Cortex of kidney (tissue), 1 donor: ENCODE data around the gene TMEM86A.
"Not testable (repeated sequence)": the region's sequence is repeated elsewhere in the genome, so short reads cannot be mapped to it uniquely, and the experiment has no call there.

Experiments
- DNase-seq: peaks from one replicate; lab custom pipeline; 2025; lab: John Stamatoyannopoulos, UW

The TMEM86A gene, protein sequence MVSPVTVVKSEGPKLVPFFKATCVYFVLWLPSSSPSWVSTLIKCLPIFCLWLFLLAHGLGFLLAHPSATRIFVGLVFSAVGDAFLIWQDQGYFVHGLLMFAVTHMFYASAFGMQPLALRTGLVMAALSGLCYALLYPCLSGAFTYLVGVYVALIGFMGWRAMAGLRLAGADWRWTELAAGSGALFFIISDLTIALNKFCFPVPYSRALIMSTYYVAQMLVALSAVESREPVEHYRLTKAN

DNA sequence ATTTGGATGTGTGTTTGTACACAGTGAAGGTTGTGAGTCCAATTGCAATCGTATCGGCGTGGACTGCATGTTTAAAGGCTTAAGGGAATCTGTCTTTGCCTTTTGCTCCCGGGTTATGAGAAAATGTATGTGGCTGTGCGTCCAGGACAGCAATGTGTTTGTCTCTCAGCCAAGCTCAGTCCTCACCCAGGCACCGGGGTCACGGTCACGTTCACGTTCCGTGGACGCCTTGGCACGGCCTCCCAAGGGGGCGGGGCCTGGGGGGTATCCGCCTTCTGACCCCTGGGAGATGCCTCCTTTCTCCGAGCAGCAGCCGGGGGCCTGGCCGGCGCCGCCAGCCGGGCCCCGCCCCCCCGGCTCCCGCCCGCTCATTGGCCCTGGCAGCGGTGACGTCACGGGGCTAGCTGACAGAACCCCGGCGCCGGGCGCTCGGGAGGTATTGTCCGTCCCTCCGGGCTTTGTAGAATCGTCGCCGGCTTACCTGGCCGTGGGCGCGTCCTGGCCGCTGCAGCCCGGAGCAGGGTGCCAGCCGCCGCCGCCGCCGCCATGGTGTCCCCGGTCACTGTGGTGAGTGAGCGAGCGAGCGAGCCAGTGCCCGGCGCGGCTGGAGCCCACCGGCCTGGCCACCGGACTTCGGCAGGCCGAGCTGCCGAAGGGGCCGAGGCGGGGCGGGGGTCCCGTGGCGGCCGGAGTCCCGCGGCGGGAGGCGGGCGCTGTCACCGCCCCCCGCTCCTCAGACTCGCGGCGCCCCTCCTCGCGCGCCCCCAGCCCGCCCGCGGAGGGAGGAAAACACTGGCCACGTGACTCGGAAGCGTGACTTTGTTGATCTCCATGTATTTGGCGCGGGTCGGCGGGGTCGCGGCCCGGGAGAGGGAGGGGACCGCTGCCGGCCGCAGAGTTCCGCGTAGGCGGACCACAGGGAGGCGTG is at the start of gene TMEM86A:
Gene TMEM86A, plus strand, starts transcription at position 439 of the 928 bp plus-strand sequence. Its CDS starts 108 bp downstream, at position 547.
- DNase-seq = peak; percentile 33

- DNase-seq = no peak
Observed at GRCh38 chr11:18650353-18650752, 48.2 kb upstream of the TMEM86A start.

GRCh38 chr11:18650859-18651557 is 47.6 kb upstream of the TMEM86A start:
- no peak for DNase-seq

GRCh38 chr11:18657673-18658072 is 40.9 kb upstream of the TMEM86A start:
- DNase-seq = no peak

DNA sequence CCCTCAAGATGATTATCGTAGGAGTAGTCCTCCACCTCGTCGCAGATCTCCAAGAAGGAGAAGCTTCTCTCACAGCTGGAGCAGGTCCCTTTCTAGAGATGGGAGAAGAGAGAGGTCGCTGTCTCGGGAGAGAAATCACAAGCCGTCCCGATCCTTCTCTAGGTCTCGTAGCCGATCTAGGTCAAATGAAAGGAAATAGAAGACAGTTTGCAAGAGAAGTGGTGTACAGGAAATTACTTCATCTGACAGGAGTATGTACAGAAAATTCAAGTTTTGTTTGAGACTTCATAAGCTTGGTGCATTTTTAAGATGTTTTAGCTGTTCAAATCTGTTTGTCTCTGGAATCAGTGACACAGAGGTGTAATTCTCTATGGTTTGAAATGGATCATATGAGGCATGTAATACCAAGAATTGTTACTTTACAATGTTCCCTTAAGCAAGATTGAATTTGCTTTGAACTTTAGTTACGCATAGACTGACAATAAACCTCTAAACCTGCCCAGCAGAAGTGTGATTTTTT is 33.2 kb upstream of the TMEM86A start:
- not testable (repeated sequence) for DNase-seq

DNA sequence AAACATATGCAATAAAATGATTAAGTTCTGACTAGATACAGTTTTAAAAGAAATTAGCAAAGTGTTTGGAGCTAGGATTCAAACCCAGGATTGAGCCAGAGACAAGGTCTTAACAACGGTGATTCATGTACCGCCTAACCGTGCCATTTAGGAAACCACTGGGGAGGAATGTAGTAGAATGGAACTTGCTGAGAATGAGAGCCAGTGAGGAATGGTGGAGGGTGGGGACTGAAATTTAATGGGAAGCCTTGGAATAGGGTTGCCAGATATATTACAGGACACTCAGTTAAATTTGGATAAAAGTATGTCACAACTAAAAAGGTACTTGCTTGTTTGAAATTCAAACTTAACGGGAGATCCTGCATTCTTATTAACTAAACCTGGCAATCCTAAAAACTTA is 30.4 kb upstream of the TMEM86A start:
- no peak for DNase-seq

DNA sequence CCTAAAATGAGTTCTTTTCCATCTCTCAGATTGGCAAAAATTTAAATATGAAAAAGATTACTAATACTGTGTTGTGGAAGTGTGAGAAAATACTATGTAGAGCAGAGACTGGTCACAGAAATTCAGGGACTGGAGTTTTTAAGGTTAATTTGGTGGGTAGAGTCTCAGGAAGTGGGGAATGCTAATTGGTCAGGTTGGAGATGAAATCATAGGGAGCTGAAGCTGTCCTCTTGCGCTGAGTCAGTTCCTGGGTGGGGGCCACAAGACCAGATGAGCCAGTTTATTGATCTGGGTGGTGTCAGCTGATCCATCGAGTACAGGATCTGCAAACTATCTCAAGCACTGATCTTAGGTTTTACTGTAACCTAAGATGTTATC is 29.4 kb upstream of the TMEM86A start:
- no peak for DNase-seq

DNA sequence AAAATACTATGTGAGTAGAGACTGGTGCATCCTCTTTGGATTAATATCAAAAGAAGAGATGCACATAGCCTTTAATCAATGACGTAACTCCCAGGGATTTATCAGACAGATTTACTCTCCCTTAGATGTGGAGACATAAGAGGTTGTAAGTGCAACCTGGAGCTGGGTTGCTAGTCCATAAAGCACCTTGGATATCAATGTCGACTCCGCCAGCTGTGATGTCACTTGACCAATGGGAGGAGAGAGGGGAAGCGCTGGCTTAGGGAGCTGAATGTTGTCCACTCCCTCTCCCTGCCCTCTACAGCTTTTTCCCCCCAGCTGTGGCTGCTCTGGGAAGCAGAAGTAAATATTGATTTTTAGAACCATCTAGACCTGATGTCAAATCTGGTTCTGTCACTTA is 28.9 kb upstream of the TMEM86A start:
- no peak for DNase-seq

DNA sequence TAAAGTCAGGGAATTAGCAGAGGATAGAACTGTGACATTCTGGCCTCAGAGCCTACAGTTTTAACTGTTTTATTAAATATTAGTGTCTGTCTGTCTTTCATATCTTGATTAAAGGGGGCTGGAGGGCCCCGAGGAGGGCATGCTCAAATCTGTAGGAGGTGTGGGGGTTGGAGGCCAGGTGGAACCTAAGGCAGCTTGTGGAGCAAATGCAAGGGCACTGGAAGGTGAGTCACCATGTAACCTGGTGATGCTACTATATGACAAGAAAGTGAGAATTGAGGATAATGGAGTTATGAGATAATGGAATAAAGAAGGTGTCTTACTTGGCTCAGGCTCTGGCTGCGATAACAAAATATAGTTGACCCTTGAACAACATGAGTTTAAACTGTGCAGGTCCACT is 27.3 kb upstream of the TMEM86A start:
- DNase-seq = no peak

GRCh38 chr11:18672209-18672608 is 26.4 kb upstream of the TMEM86A start:
- DNase-seq = not testable (repeated sequence)

- no peak for DNase-seq
Observed at GRCh38 chr11:18676803-18677202, 21.8 kb upstream of the TMEM86A start.

- DNase-seq = no peak
Observed at GRCh38 chr11:18677560-18677959, 21.0 kb upstream of the TMEM86A start.

GRCh38 chr11:18681949-18682348 is 16.6 kb upstream of the TMEM86A start:
- not testable (repeated sequence) for DNase-seq

GRCh38 chr11:18682466-18682865 is 16.1 kb upstream of the TMEM86A start:
- no peak for DNase-seq

- DNase-seq = no peak
Observed at GRCh38 chr11:18684267-18684666, 14.3 kb upstream of the TMEM86A start.

- not testable (repeated sequence) for DNase-seq
Observed at GRCh38 chr11:18691467-18692140, 7.0 kb upstream of the TMEM86A start.

DNA sequence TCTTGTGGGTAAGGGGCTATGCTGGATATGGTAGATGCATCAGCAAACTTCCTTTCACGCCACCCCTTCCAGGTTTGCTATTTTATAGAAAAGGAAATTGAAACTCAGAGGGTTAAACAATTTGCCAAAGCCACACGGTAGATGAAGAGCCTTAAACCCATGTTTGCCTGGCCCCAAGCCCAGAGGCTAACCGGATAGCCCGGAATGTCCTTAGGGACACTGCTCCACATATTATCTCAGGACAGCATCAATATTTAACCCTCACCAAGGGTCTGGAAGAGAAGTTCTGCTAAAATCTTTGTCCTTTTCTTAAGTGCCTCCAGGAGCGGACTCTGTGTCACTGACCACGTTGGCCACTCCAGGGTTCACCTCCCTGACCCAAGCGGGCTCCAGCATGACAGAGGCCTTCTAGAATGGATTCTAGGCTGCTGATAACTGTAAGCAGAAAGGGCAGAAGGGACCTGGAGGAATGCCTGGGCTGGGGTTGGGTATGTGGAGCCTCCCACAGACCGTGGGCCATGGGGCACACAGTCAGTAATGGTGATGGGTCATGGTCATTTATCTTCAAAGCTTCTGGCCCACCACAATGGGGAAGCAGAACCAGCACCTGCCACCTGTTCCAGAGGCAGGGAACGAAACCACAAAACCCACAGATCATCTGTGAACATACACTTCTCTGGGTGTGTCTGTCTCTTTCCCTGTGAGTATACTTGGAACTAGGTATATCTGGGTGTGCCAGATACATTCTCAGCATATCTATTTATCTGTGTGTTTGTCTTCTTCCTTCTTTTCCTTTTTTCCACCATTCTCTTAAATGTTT is 5.4 kb upstream of the TMEM86A start:
- no peak for DNase-seq

- DNase-seq = no peak
Observed at GRCh38 chr11:18696638-18697225, 1.8 kb upstream of the TMEM86A start.

DNA sequence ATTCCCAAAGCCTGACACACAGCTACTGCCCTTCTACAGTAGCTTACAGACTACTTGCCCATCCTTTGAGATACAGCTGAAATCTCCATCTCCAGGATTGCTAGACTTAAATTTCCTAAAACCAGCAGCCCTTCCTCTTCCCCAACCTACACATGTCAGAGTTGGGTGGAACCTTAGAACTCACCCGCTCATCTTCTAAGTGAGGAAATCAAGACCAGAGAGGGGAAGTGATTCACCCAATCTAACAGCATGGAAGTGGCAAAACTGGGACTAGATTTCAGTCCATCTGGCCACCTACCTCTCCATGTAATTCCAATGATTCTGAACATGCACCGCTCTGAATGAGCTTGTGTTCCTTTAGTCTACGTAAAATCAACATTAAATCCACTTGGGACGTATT is 1.0 kb upstream of the TMEM86A start:
- no peak for DNase-seq

GRCh38 chr11:18699269-18699596 is 654 bp downstream of the TMEM86A start:
- no peak for DNase-seq

- no peak for DNase-seq
Observed at GRCh38 chr11:18699848-18700261, 1.3 kb downstream of the TMEM86A start.
